NCI-H748 treated with DMSO at 0.1 percent for 48 hours (cell line): Measurements from ENCODE around the gene PLIN4.

Experiments
- DNase-seq: peaks from one replicate; lab custom pipeline; 2025; lab: John Stamatoyannopoulos, UW

Gene PLIN4

DNA sequence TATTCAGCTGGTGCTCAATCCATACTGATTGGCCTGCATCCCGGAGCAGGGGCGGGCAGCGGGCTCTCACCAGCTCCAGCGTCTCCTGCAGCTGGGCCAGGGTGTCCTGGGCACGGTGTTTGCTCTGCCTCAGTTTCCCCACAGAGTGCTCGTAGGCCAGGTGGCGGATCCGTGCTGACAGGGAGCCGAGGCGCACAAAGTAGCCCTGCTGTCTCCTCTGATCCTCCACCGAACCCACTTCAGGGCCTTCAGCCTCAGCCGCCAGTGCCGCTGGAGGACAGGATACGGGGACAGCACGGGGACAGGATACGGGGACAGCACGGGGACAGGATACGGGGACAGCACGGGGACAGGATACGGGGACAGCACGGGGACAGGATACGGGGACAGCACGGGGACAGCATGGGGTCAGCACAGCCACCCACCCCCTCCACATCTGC, 7.3 kb upstream of the PLIN4 start:
- no peak for DNase-seq

DNA sequence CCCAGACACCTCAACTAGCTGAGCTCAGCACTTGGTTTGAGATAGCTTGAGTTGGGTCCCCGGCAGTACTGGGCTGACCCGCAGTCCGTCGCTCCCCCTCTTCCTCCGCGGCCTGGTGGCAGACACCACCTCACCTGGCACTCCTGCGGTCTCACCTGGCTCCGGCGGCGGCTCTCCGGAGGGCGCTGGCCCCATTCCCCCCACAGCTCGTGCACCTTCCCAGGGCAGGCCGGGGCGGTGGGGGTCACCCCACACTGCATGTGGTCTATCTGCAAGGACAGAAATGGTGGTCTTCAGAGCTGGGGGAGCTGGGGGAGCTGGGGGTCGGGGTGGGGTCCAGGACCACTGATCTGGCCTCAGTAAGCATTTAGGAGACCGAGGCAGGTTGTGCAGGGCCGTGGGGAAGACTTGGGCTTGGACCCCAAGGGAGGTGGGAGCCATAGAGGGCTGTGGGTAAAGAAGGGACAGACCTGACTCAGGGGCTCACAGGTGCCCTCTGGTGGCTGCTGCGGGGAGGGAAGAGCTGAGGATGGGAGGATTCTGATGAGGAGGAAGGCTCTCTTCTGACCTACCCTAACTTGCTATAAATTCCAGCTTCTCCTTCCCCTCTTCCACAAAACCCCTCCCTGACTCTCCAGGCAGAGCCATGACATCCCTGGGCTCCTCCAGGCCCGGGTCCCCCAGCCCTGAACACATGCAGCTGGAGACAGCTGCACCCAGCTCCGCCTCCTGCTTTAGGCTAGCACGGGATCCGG, 6.7 kb upstream of the PLIN4 start:
- DNase-seq: no peak

DNA sequence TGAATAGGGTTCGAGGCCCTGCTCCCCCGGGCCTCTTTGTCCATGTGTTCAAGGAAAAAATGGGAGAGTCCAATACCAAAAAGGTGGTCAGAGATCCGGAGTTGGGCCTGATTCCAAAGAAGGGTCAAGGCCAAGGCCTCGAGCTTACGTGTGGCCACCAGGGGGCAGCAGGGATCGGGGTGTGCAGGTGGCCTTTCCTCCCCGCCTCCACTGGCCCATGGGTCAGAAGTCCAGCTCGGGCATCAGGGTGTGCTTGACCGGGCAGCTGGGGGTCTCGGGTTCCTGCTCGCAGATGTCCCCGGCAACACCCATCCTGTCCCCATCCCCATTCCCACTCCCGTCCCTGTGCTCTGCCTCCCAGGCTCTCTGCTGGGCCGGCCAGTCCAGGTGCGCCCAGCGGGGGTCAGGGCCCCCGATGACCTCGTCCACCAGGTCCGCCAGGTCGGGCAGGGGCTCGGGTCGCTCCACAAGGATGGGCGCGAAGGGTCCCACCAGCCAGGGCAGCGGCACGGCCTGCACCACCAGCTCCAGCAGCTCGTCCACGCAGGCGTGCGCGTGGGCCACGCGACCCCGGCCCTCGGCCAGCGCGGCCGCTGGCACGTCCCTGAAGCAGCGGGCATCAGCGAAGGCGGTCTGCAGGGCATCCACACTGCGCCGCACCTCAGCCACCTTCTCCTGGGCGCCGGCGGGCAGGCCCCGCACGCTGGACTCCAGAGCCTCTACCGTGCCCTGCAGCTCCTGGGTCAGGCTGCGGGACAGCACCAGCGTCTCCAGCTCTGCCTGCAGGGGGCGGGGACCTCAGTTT, 5.2 kb upstream of the PLIN4 start:
- DNase-seq: no peak

DNA sequence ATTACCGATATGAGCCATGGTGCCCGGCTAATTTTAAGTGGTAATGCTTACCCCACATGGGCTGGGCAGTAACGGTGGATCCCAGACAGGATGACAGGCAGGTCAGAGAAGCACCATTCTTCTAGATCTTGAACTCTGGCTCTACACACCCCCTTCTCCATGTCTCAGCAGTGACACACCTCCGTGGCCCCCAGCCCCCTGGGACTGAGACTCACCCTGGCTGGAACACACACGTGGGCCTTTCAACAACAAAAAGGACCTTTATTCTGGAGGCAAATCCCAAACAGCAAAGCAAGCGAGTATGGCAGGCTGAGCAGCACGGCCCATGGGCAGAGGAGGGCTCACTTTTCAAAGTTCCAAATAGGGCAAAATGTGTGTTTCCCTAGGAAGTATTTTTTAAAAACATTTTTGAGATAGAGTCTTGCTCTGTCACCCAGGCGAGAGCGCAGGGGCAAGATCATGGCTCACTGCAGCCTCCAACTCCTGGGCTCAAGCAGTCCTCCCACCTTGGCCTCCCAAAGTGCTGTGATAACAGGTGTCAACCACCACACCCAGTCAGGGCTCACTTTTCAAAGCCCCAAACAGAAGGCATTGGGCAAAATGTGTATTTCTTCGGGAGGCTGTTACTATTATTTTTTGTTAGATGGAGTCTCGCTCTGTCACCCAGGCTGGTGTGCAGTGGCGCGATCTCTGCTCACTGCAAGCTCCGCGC, 4.2 kb upstream of the PLIN4 start:
- DNase-seq: no peak

DNA sequence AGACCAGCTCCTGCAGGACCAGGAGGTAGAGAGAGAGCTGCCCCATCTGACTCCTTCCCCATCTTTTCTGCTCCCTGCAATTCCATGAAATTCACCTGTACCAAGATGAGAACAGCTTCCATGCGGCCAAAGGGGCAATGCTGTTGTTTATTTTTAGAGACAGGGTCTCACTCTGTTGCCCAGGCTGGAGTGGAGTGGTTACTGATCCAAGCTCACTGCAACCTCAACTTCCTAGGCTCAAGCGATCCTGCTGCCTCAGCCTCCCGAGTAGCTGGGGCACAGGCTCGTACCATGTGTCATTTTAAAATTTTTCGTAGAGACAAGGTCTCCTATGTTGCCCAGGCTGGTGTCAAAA, 3.6 kb upstream of the PLIN4 start:
- no peak for DNase-seq

DNA sequence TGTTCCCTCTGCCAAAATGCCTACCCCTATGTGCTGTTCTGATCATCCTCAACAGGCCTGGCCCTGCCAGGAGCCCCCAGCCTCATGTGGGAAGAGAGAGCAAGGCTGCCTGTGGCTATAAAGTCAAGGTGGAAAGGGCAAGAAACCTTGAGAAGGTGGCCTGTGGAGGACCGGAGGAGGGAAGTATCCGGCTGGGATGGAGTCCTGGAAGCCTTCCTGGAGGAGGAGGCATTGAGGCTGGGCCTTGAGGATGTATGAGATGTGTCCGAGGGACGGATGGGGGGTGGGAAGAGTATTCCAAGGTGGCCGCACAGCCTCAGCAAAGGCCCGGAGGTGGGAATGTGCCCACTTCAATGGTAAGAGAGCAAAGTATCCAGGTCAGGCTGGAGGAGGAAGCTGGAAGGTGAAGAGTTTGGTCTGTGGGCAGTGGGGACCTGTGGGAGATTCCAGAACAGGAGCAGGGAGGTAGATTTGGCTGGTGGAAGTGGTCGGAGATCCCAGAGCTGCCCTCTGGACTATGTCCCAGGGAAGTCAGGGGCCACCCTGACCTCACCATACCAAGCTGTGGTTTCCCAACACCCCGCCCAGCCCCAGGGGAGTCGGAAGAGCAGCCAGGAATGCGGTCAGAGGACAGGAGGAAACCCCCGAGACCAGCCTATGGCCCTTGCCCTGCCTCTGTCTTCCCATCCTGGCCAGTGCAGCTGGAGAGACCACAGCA, 3.0 kb upstream of the PLIN4 start:
- DNase-seq: no peak

DNA sequence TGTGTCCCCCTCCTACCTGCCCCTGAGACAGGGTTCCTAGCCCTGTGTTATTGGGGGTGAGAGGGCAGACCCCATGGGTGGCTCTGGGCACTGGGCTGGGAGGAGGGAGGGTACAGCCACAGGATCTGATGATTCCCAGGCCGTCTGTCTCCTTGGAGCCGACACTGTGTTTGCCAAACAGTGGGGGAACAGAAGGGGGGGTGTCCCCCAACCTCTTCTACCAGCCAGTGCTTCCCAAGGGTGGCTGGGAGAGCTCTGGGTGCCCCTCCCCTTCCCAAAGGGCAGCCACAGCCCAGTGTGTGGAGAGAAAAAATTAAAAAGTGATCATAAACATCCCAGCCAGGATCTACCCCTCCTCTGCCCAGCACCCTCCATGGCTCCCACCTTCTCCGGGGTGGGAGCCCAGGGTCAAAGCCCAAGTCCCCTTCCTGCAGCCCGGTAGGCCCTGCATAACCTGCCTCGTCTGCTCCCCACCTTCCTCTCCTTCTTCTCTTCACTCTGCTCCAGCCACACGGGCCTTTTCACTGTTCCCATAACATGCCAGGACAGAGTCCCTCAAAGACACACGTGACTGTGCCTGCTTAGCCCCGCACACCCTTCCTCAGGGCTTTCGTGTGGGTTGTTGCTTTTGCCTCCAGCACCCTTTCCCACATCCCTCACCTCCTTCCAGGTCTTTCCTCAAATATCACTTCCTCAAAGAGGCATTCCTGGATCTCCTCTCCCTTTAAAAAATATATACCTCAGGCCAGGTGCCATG, 1.4 kb upstream of the PLIN4 start:
- no peak for DNase-seq

DNA sequence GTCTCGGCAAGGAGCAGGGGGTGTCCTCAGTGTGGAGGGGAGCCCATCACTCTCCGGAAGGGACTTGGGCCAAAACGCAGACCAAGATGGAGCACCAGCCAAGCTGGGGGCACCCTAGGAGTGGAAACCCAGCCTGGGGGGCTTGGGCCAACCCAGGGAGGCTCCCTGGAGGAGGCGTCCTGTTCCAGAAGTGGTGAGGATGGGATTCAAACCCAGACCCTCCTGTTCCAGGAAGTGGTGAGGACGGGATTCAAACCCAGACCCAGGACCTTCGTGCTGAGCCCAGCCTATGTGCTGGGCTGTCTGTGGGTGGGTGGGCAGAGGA, 848 bp upstream of the PLIN4 start:
- no peak for DNase-seq

DNA sequence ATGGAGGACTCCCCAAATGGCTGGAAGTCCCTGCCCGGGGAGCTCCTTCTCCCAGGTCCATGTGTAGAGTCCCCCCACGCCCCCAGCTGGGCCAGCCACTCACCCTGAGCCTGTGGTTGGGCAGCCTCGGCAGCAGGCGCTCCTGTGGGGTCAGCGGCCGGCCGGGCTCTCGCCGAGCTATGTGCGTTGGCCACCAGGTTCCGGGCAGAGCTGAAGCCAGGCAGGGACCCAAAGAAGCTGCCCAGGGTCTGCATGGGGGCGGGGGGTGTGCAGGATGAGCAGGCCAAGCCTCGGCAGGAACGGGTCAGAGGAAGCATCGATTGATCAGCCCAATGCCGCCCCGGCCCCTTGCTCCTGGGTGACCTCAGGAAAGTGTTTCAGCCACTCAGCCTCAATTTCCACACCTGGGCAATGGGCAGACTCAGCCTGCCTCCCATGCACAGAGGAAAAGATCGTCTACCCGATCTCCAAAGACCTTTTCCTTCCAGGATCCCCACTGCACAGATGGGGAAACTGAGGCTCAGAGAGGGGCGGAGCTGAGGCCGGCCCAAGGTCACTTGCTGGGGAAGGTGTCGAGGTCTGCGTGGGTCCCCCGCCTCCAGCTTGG, 732 bp downstream of the PLIN4 start:
- DNase-seq: no peak

DNA sequence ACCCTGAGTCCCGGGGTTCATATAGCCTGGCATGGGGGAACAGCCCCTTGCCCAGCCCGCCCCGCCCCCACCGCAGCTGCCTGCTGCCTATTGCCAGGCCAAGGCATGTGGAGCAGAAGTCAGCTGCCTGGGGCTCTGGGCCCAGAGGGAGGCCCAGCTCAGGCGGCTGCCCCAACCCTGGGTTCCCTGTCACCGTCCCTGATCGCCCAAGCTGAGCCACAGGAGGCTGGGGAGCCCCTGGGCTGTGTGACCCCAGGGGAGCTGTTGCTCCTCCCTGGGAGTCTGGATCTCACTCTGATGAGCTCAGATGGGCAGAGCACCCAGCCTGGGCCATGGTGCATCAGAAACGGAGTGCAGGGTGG, 1.4 kb downstream of the PLIN4 start:
- no peak for DNase-seq

DNA sequence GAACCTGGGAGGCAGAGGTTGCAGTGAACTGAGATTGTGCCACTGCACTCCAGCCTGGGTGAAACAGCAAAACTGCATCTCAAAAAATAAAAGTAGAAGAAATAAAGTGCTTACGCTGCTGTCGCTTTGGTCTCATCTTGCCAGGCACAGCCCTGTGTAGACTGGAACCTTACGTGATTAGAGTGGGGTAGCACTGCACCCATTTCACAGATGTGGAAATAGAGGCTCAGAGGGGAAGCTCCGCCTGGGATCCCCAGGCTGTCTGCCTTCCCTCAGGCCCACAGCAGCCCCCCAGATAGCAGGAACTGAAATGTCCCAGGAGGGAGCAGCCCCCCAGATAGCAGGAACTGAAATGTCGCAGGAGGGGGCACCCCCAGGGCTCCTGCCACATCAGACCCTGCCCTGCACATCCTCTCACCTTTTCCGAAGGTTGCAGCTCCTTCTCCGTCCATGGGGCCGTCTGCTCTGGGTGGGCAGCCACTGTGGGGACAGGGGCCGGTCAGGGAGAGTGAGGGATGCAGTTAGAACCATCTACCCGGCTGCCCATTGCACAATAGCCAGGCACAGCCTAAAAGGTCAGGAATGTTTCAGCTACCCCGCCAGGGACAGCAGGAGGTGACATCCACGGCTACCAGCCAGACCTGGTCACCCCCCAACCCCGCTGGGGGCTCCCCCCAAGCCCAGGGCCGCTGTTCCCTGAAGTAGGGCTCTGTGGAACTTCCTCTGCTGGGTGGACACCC, 1.9 kb downstream of the PLIN4 start:
- no peak for DNase-seq

DNA sequence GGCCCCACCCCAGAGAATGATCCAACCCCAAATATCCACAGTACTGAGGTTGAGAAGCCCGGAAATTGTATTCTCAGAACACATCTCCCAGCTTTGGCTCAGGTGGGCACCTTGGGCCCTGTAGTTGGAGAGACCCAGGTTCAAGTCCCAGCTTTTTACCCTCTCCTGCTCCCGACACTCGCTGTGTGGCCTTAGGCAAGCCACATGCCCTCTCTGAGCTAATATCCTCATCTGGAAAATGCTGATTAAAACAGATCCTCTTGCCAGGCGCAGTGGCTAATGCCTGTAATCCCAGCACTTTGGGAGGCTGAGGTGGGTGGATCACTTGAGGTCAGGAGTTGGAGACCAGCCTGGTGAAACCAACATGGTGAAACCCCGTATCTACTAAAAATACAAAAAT, 2.6 kb downstream of the PLIN4 start:
- no peak for DNase-seq

DNA sequence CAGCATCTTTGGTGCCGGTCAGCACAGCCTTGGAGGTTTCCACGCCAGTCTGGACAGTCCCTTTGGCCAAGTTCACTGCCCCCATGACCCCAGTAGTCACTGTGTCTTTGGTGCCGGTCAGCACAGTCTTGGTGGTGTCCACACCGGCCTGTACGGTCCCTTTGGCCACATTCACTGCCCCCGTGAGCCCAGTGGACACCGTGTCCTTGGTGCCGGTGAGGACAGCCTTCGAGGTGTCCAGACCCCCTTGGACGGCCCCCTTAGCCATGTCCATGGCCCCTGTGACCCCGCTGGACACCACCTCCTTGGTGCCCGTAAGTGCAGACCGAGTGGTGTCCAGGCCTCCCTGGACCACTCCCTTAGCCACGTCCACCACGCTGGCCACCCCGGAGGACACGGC, 5.0 kb downstream of the PLIN4 start:
- no peak for DNase-seq

DNA sequence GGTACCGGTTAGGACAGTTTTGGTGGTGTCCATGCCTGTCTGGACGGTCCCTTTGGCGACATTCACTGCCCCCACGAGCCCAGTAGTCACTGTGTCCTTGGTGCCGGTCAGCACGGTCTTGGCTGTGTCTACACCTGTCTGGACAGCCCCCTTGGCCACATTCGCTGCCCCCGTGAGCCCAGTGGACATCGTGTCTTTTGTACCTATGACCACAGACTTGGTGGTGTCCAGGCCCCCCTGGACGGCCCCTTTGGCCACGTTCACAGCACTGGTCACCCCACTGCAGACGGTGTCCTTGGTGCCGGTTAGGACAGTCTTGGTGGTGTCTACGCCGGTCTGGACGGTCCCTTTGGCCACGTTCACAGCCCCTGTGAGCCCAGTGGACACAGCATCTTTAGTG, 6.2 kb downstream of the PLIN4 start:
- no peak for DNase-seq

DNA sequence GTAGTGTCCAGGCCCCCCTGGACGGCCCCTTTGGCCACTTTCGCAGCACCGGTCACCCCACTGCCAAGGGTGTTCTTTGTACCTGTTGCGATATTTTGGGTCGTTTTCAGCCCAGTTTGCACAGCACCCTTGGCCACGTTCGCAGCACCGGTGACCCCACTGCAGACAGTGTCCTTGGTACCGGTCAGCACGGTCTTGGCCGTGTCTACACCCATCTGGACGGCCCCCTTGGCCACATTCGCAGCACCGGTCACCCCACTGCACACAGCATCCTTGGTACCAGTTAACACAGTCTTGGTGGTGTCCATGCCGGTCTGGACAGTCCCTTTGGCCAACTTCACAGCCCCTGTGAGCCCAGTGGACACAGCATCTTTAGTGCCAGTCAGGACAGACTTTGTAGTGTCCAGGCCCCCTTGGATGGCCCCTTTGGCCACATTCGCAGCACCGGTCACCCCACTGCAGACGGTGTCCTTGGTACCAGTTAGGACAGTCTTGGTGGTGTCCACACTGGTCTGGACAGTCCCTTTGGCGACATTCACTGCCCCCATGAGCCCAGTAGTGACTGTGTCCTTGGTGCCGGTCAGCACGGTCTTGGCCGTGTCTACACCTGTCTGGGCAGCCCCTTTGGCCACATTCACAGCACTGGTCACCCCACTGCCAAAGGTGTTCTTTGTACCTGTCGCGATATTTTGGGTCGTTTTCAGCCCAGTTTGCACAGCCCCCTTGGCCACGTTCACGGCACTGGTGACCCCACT, 6.8 kb downstream of the PLIN4 start:
- DNase-seq: no peak

DNA sequence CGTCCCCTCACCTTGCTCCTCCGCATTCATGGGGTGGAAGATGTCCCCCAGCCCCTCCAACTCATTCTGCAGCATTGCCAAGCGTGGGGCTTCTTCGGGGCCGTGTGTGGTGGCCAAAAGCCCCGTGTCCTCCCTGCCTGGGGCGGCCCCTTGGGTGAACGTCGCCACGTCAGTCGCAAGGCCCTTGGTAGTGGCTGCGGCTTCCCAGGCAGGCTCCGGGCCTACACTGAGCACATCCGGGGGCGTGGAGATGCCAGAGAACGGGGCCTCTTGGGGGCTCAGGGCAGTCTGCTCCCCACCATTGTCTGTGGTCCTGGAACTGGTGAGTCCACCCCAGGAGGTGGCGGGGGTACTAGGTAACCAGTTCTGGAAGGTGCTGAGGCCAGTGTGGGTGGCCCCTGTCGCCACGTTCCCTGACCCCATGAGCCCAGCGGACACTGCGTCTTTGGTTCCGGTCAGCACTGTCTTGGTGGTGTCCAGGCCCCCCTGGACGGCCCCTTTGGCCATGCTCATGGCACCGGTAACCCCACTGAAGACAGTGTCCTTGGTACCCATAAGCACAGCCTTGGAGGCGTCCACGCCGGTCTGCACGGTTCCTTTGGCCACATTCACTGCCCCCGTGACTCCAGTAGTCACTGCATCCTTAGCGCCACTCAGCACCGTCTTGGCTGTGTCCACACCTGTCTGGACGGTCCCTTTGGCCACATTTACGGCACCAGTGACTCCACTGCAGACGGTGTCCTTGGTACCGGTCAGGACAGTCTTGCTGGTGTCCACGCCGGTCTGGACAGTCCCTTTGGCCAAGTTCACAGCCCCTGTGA, 7.6 kb downstream of the PLIN4 start:
- no peak for DNase-seq

DNA sequence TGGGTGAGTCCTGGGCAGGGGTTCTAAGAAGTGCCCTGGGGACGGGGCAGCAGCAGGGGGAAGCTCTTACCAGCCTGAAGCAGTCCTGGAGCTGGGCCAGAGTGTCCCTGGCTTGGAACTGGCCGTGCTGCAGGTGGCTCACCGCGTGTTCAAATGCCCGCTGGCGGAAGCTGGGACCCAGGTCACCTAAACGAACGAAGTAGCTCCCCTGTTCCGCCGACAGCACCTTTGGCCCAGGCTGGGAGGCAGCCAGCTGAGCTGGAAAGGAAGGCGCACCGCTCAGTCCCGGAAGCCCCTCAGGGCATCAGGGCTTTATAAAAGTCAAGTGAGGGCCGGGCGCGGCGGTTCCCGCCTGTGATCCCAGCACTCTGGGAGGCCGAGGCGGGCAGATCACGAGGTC, 9.6 kb downstream of the PLIN4 start:
- no peak for DNase-seq

DNA sequence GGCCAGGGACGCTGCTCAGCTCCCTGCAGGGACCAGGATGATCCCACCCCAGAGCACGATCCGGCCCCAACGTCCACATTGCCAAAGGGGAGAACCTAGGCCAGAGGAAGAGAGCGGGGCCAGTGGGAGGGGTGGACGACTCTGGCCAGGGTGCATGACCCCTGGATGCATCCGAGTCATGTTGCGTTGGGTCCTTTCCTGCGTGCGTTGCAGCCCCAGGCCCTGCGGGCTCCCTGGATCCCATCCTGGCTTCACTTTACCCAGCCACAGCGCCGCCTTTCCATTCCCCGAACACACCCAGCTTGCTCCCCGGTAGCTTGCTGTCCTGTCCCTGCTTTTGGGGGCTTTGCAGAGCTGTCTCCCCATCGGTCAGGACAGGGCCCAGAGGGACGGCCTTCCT, 10.5 kb downstream of the PLIN4 start:
- no peak for DNase-seq

DNA sequence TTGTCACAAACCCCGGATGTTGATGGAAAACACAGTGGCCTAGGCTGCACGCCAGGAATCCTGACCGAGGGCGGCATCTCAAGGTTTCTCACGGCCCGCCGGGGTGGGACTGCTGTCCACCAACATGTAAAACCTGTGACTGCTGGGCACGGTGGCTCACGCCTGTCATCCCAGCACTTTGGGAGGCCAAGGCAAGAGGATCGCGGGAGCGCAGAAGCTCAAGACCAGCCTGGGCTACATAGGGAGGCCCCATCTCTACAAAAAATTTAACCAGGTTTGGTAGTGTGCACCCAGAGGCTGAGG, 11.2 kb downstream of the PLIN4 start:
- DNase-seq: no peak
